CD4-positive, alpha-beta T cell (primary cell): ENCODE measurements around the gene PCDH1. TPM values are rescaled to one million over a fixed set of nuclear protein-coding genes. Genes with fewer than 3 reads are reported as not detected.

ENCODE experiments used
- ATAC-seq: fragments of 200-7000 bp; cut with Tn5 transposase; one replicate; pipeline ENCODE4 v1.10.0; 2022; ENCODE audit warnings: mild to moderate bottlenecking; ENCODE audit not compliant: poor library complexity
- CTCF ChIA-PET: fragments of 350-600 bp; sonication (Branson Sonifier 250); formaldehyde crosslinking; loops from one replicate; lab custom pipeline; 2021; ENCODE audit warnings: antibody characterized with exemption, inconsistent platforms; lab: Charles Lee
- POLR2A ChIA-PET: fragments of 350-600 bp; sonication (Branson Sonifier 250); formaldehyde crosslinking; loops from one replicate; lab custom pipeline; 2021; ENCODE audit warnings: antibody characterized with exemption, inconsistent platforms; lab: Charles Lee
- DNase-seq, 14 experiments: peaks; one replicate each; pipeline ENCODE4 v3.0.0-alpha.2; 2013 to 2020; ENCODE audit warnings: mixed read lengths in 2 of 14
- H3K27ac ChIP-seq, 2 donors: one replicate each; pipeline versions ENCODE4 v1.5.1 to v1.7.0; 2013; ENCODE audit warnings: low read length in 2 of 2, low read depth in 1 of 2, mild to moderate bottlenecking in 1 of 2
- H3K27me3 ChIP-seq, 2 experiments: 1 replicate in 1 of 2; 2 replicates in 1 of 2; pipeline versions ENCODE4 v1.6.1 to v1.7.0; 2013; ENCODE audit warnings: low read length in 2 of 2, control low read depth in 1 of 2, mild to moderate bottlenecking in 1 of 2, moderate library complexity in 1 of 2; ENCODE audit not compliant: insufficient read depth in 2 of 2, control insufficient read depth in 1 of 2
- H3K36me3 ChIP-seq: one replicate; pipeline ENCODE4 v1.6.1; 2013; ENCODE audit warnings: low read length, control low read depth; ENCODE audit not compliant: insufficient read depth
- H3K4me1 ChIP-seq: one replicate; pipeline ENCODE4 v1.6.1; 2013; ENCODE audit warnings: low read length, control low read depth; ENCODE audit not compliant: insufficient read depth
- H3K4me3 ChIP-seq: one replicate; pipeline ENCODE4 v1.5.1; 2013; ENCODE audit warnings: mild to moderate bottlenecking, low read length, moderate library complexity
- H3K9me3 ChIP-seq, 2 experiments: 1 replicate in 1 of 2; 2 replicates in 1 of 2; pipeline versions ENCODE4 v1.6.1 to v1.7.0; 2013; ENCODE audit warnings: low read length in 2 of 2, mild to moderate bottlenecking in 2 of 2, control low read depth in 1 of 2, moderate library complexity in 1 of 2; ENCODE audit not compliant: control insufficient read depth in 1 of 2, insufficient read depth in 1 of 2
- H3K27ac Mint-ChIP-seq: one replicate; pipeline ENCODE4 v1.8.0; 2020; ENCODE audit warnings: mixed read lengths
- H3K27me3 Mint-ChIP-seq: one replicate; pipeline ENCODE4 v1.8.0; 2021; ENCODE audit warnings: mixed read lengths
- H3K36me3 Mint-ChIP-seq: one replicate; pipeline ENCODE4 v1.8.0; 2021; ENCODE audit warnings: low read depth, mixed read lengths
- H3K4me1 Mint-ChIP-seq: one replicate; pipeline ENCODE4 v1.8.0; 2021; ENCODE audit warnings: low read depth, mixed read lengths
- H3K4me3 Mint-ChIP-seq: one replicate; pipeline ENCODE4 v1.8.0; 2020; ENCODE audit warnings: mild to moderate bottlenecking, mixed read lengths
- H3K9me3 Mint-ChIP-seq: one replicate; pipeline ENCODE4 v1.8.0; 2020; ENCODE audit warnings: mixed read lengths
- CTCF ChIP-seq: fragments of 200-600 bp; IDR thresholded peaks from one replicate; pipeline ENCODE4 v1.8.0; 2022; ENCODE audit warnings: antibody characterized with exemption, mild to moderate bottlenecking
- intact Hi-C, 2 experiments: fragments of 100-400 bp; cut with DNase I in 1 of 2; cut with micrococcal nuclease in 1 of 2; formaldehyde crosslinking; loops; one replicate each; pipeline versions ENCODE4 v1.15.1 to v1.9.0; 2023 to 2025; cut with DNase I, micrococcal nuclease
- total RNA-seq, 174 experiments: library from RNA in 2 of 174; stranded (reverse) in 2 of 174; gene quantifications; one replicate each; pipeline ENCODE4 v1.2.3 and lab custom pipeline; 2021 to 2026

The PCDH1 gene
- total RNA-seq, 2 experiments from 2014 or later, result 0.17 TPM; not detected in 1

GRCh38 chr5:141879941-141880738 lies 1.9 kb upstream of the PCDH1 start:
- ATAC-seq (no peak), DNase-seq (no peak)
- ChIA-PET CTCF (interaction anchor here (0.7 to 8.2 kb wide), 16 partner anchors 7 to 316 kb away, joined by 3 to 88 read pairs (median 6); partner anchors contain the start of genes ARAP3 and RNF14), POLR2A (interaction anchor here (0.9 to 4.9 kb wide), 6 partner anchors 43 to 187 kb away, joined by 3 to 43 read pairs (median 17); partner anchors contain the start of gene DELE1)
- H3K27me3 ChIP-seq, result peaks cover 77 to 91% of the 10 kb centered on the region in 2 experiments
- intact Hi-C loops, result loop anchor here (1.0 to 2.0 kb wide), 6 partner anchors 80 to 215 kb away; no protein-coding TSS in a partner anchor
- no peak overlapping the region for H3K27ac Mint-ChIP-seq
- peaks cover 44% of the 10 kb centered on the region for H3K4me1 ChIP-seq
- no peaks in the 10 kb centered on the region for H3K9me3 Mint-ChIP-seq
- H3K27me3 Mint-ChIP-seq, result peaks cover 85% of the 10 kb centered on the region
- H3K9me3 ChIP-seq, result peaks cover 0 to 20% of the 10 kb centered on the region in 2 experiments
- no peak for TF ChIP-seq CTCF
- no peak overlapping the region for H3K4me3 ChIP-seq
- peaks cover 33% of the 10 kb centered on the region for H3K4me1 Mint-ChIP-seq
- peak overlapping the region; percentile 27 for H3K4me3 Mint-ChIP-seq
- no peaks in the 10 kb centered on the region for H3K36me3 ChIP-seq
- no peak overlapping the region for H3K27ac ChIP-seq
- no peaks in the 10 kb centered on the region for H3K36me3 Mint-ChIP-seq

- ATAC-seq, result no peak
- TF ChIP-seq CTCF, result peak; percentile 46
- ChIA-PET CTCF (interaction anchor here (0.6 to 8.2 kb wide), 38 partner anchors 8 to 315 kb away, joined by 3 to 88 read pairs (median 4); partner anchors contain the start of genes ARAP3, HDAC3, RELL2 and RNF14), POLR2A (interaction anchor here (0.5 to 4.9 kb wide), 14 partner anchors 12 to 215 kb away, joined by 3 to 43 read pairs (median 4); partner anchors contain the start of genes DELE1 and RNF14)
- no peak for DNase-seq
- Histone ChIP-seq H3K4me3 (no peak overlapping the region), H3K27ac (no peak overlapping the region), H3K4me1 (peaks cover 44% of the 10 kb centered on the region), H3K36me3 (no peaks in the 10 kb centered on the region), H3K9me3 (peaks cover 0 to 20% of the 10 kb centered on the region in 2 experiments), H3K27me3 (peaks cover 84 to 90% of the 10 kb centered on the region in 2 experiments)
- Mint-ChIP-seq H3K4me1 (peaks cover 33% of the 10 kb centered on the region), H3K27ac (no peak overlapping the region), H3K9me3 (no peaks in the 10 kb centered on the region), H3K36me3 (no peaks in the 10 kb centered on the region), H3K27me3 (peaks cover 85% of the 10 kb centered on the region), H3K4me3 (peak overlapping the region; percentile 81)
- intact Hi-C loops, result loop anchor here (1.0 to 2.0 kb wide), 6 partner anchors 81 to 214 kb away; no protein-coding TSS in a partner anchor
Measured at GRCh38 chr5:141879426-141879759, 1.2 kb upstream of the PCDH1 start.

- peak; percentile 97 for TF ChIP-seq CTCF
- Mint-ChIP-seq H3K27ac (no peak overlapping the region), H3K4me3 (peak overlapping the region; percentile 81), H3K36me3 (no peaks in the 10 kb centered on the region), H3K4me1 (peaks cover 33% of the 10 kb centered on the region), H3K27me3 (peaks cover 85% of the 10 kb centered on the region), H3K9me3 (no peaks in the 10 kb centered on the region)
- Histone ChIP-seq H3K4me3 (peak overlapping the region; percentile 47), H3K4me1 (peaks cover 44% of the 10 kb centered on the region), H3K27ac (no peak overlapping the region), H3K36me3 (no peaks in the 10 kb centered on the region), H3K27me3 (peaks cover 84 to 85% of the 10 kb centered on the region in 2 experiments), H3K9me3 (peaks cover 0 to 20% of the 10 kb centered on the region in 2 experiments)
- intact Hi-C loops, result loop anchor here (1.0 to 2.0 kb wide), 6 partner anchors 81 to 214 kb away; no protein-coding TSS in a partner anchor
- ChIA-PET CTCF (interaction anchor here (0.6 to 8.2 kb wide), 39 partner anchors 9 to 315 kb away, joined by 3 to 88 read pairs (median 4); partner anchors contain the start of genes ARAP3, HDAC3, RELL2 and RNF14), POLR2A (interaction anchor here (0.5 to 4.9 kb wide), 20 partner anchors 10 to 227 kb away, joined by 3 to 43 read pairs (median 4); partner anchors contain the start of genes DELE1, FCHSD1, PCDH12 and RNF14)
- ATAC-seq (peak; percentile 85), DNase-seq (peak; percentile 80 to 97 (median 86))
Measured at GRCh38 chr5:141878711-141879425, 658 bp upstream of the PCDH1 start.
